ENCODE measurements around the gene WDR13. TPM values are rescaled to one million over a fixed set of nuclear protein-coding genes. Genes with fewer than 3 reads are reported as not detected.

Gene WDR13
- total RNA-seq, 1 donor from 2014 or later, result 121 TPM

GRCh38 chrX:48611703-48612102 is 14.4 kb downstream of the WDR13 start:
- TF ChIP-seq CTCF (IDR thresholded peaks at IDR 0.05), result no peak
- Histone ChIP-seq H3K4me1 (no peaks in the 10 kb centered on the region), H3K27ac (no peak overlapping the region), H3K9me3 (no peaks in the 10 kb centered on the region), H3K36me3 (no peaks in the 10 kb centered on the region), H3K27me3 (no peaks in the 10 kb centered on the region), H3K4me3 (no peak overlapping the region)
- no peak for DNase-seq
- ATAC-seq, result no peak
- intact Hi-C loops (cut with DNase I), result no loop called here

- TF ChIP-seq CTCF (IDR thresholded peaks at IDR 0.05), result no peak
- intact Hi-C loops (cut with DNase I), result no loop called here
- Histone ChIP-seq H3K27me3 (no peaks in the 10 kb centered on the region), H3K4me1 (no peaks in the 10 kb centered on the region), H3K36me3 (no peaks in the 10 kb centered on the region), H3K9me3 (no peaks in the 10 kb centered on the region), H3K27ac (no peak overlapping the region), H3K4me3 (no peak overlapping the region)
- no peak for ATAC-seq
- DNase-seq, result no peak
Observed at GRCh38 chrX:48613502-48614160, 16.3 kb downstream of the WDR13 start.

GRCh38 chrX:48616576-48616975 is 19.3 kb downstream of the WDR13 start:
- ATAC-seq, result peak; percentile 76
- no peak for DNase-seq
- no peaks in the 10 kb centered on the region for H3K9me3 ChIP-seq
- intact Hi-C loops (cut with DNase I), result no loop called here
- no peaks in the 10 kb centered on the region for H3K36me3 ChIP-seq
- H3K4me1 ChIP-seq, result no peaks in the 10 kb centered on the region
- no peaks in the 10 kb centered on the region for H3K27me3 ChIP-seq
- no peak overlapping the region for H3K4me3 ChIP-seq
- no peak overlapping the region for H3K27ac ChIP-seq
- TF ChIP-seq CTCF (IDR thresholded peaks at IDR 0.05), result no peak

- no peak for ATAC-seq
- no peak for TF ChIP-seq CTCF (IDR thresholded peaks at IDR 0.05)
- intact Hi-C loops (cut with DNase I), result no loop called here
- Histone ChIP-seq H3K27me3 (no peaks in the 10 kb centered on the region), H3K4me1 (no peaks in the 10 kb centered on the region), H3K4me3 (no peak overlapping the region), H3K27ac (no peak overlapping the region), H3K36me3 (no peaks in the 10 kb centered on the region), H3K9me3 (no peaks in the 10 kb centered on the region)
- DNase-seq, result no peak
Observed at GRCh38 chrX:48617542-48618340, 20.4 kb downstream of the WDR13 start.

- DNase-seq, result no peak
- H3K4me1 ChIP-seq, result peaks cover 3% of the 10 kb centered on the region
- H3K36me3 ChIP-seq, result no peaks in the 10 kb centered on the region
- no peak for ATAC-seq
- H3K27ac ChIP-seq, result no peak overlapping the region
- TF ChIP-seq CTCF (IDR thresholded peaks at IDR 0.05), result no peak
- H3K9me3 ChIP-seq, result no peaks in the 10 kb centered on the region
- H3K27me3 ChIP-seq, result no peaks in the 10 kb centered on the region
- intact Hi-C loops (cut with DNase I), result no loop called here
- H3K4me3 ChIP-seq, result no peak overlapping the region
Observed at GRCh38 chrX:48626401-48627298, 29.4 kb downstream of the WDR13 start.
